ENCODE measurements around the gene PTPN14. TPM values are rescaled to one million over a fixed set of nuclear protein-coding genes. Genes with fewer than 3 reads are reported as not detected.

The PTPN14 gene
- total RNA-seq, 1 experiment from 2014 or later: 76.4 TPM

GRCh38 chr1:214423045-214423444 is 128.4 kb downstream of the PTPN14 start:
- H2BK120ac ChIP-seq (ENCODE audit: low read depth, low read length, poor library complexity, severe bottlenecking): no peak overlapping the region
- H3T11ph ChIP-seq (ENCODE audit: low read length): no peak overlapping the region
- no peak overlapping the region for H2BK12ac ChIP-seq (ENCODE audit: insufficient read length, low read depth, low read length)
- no peak overlapping the region for H2BK20ac ChIP-seq (ENCODE audit: low read depth, low read length, poor library complexity, severe bottlenecking)
- no peak overlapping the region for H2BK15ac ChIP-seq (ENCODE audit: low read depth, low read length)
- H3K4me1 ChIP-seq (ENCODE audit: insufficient read depth, low read length): peaks cover 8% of the 10 kb centered on the region; the same call in 1 of the 2 replicates
- DNase-seq: no peak
- no peak overlapping the region for H3K9ac ChIP-seq (ENCODE audit: extremely low read depth, insufficient read length, low read length)
- H3K23ac ChIP-seq (ENCODE audit: insufficient read length, low read depth, low read length): no peak overlapping the region
- H3K56ac ChIP-seq (ENCODE audit: insufficient read length, low read depth, low read length): no peak overlapping the region
- H2BK5ac ChIP-seq (ENCODE audit: insufficient read length, low read length): no peak overlapping the region
- H3K79me1 ChIP-seq (ENCODE audit: insufficient read depth, low read depth, low read length, poor library complexity, severe bottlenecking): no peaks in the 10 kb centered on the region
- H3K14ac ChIP-seq (ENCODE audit: insufficient read depth, low read length): no peak overlapping the region
- H4K5ac ChIP-seq (ENCODE audit: insufficient read length, low read depth, low read length): peak overlapping the region; percentile 60
- no peak overlapping the region for H3K4ac ChIP-seq (ENCODE audit: low read depth, low read length)
- WGBS (ENCODE audit: extremely low coverage, insufficient read length, low lambda C conversion rate): no CpG with 5 or more reads among the region's 5 CpGs
- Mint-ChIP-seq H3K4me1 (peaks cover 43 to 61% of the 10 kb centered on the region in 2 experiments), H3K9me3 (no peaks in the 10 kb centered on the region), H3K4me3 (no peak overlapping the region; a peak in 1 of 5 replicates), H3K36me3 (ENCODE audit: insufficient read depth in 1 of 3, low read depth in 3 of 3) (peaks cover 0 to 2% (median 0%) of the 10 kb centered on the region in 3 experiments; a peak in 1 of 7 replicates), H3K27me3 (ENCODE audit: low read depth) (no peaks in the 10 kb centered on the region), H3K27ac (peak overlapping the region in 2 of 3 experiments; percentile 28 to 84; a peak in 3 of 7 replicates)
- H3K27me3 ChIP-seq (ENCODE audit: insufficient read depth, low read length): no peaks in the 10 kb centered on the region
- no peak overlapping the region for H3K27ac ChIP-seq (ENCODE audit: insufficient read length, low read depth, low read length)
- H3K23me2 ChIP-seq (ENCODE audit: insufficient read length, low read depth, low read length, poor library complexity, severe bottlenecking): no peaks in the 10 kb centered on the region
- no peaks in the 10 kb centered on the region for H4K20me1 ChIP-seq (ENCODE audit: control insufficient read depth, insufficient read depth, insufficient read length)
- H3K79me2 ChIP-seq (ENCODE audit: insufficient read depth, low read length): no peaks in the 10 kb centered on the region; the same call in 1 of the 2 replicates
- H2AK5ac ChIP-seq (ENCODE audit: insufficient read length, low read length): peak overlapping the region; percentile 91
- H3K4me2 ChIP-seq (ENCODE audit: insufficient read depth, insufficient read length, low read length): no peak overlapping the region
- no peak overlapping the region for H4K8ac ChIP-seq (replicated peaks; ENCODE audit: insufficient read length, low read depth, low read length)
- no peak overlapping the region for H2AFZ ChIP-seq (ENCODE audit: low read length)
- no peak overlapping the region for H4K91ac ChIP-seq (ENCODE audit: insufficient read length, low read depth, low read length)
- no peak overlapping the region for H3K18ac ChIP-seq (ENCODE audit: insufficient read length, low read depth, low read length)
- no peaks in the 10 kb centered on the region for H3K9me3 ChIP-seq (ENCODE audit: control insufficient read depth, low read depth, low read length)
- no peak for TF ChIP-seq CTCF (conservative IDR thresholded peaks at IDR 0.05)
